GM12801 (cell line): Measurements from ENCODE around the gene BET1L.
"Not testable (repeated sequence)": the region's sequence is repeated elsewhere in the genome, so short reads cannot be mapped to it uniquely, and the experiment has no call there.

Source experiments
- CTCF ChIP-seq: IDR thresholded peaks from one replicate; pipeline ENCODE4 v1.5.1; 2011; ENCODE audit warnings: control low read depth; ENCODE audit not compliant: insufficient read length; ENCODE audit errors: extremely low read depth

Gene BET1L

GRCh38 chr11:192674-193128 lies 14.5 kb downstream of the BET1L start, which contains the start of gene SCGB1C1:
Gene SCGB1C1, plus strand, starts transcription at chr11:193078. Its CDS starts 22 bp downstream, at chr11:193100.
- TF ChIP-seq CTCF = not testable (repeated sequence)
